Measurements from ENCODE around the gene DEXI.
A peak's percentile ranks its signal among the peaks of the same experiment; 100 is the strongest.
"Not testable (repeated sequence)": the region's sequence is repeated elsewhere in the genome, so short reads cannot be mapped to it uniquely, and the experiment has no call there.

The DEXI gene

DNA sequence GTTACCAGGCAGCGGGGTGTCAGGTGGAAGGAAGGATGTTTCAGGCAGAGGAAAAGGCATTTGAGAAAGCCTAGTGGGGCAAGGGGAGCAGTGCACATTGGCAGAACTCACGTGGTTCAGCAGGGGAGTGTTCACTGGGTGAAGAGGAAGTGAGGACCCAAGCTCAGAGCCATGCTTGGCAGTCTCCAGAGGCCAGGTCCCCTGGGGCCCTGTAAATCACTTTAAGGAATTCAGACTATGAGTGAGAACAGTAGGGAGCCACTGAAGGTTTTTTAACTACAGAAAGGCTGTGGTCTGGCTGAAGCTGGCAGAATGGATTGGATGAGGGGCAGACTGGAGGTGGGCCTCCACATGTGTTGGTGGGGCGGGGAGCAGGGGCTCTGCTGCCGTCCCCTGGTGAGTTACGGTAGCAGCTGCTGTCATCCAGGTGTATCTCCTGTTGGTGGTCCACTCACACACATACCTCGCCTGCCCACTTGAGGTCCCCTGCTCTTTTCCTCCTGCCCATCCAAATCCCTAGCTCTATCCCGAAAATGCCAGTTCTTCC lies 7.2 kb upstream of the DEXI start:
- DNase-seq (ENCODE audit: insufficient read length, low spot score) (no peak), FAIRE-seq (no peak)
- TF ChIP-seq, protein P1, sequence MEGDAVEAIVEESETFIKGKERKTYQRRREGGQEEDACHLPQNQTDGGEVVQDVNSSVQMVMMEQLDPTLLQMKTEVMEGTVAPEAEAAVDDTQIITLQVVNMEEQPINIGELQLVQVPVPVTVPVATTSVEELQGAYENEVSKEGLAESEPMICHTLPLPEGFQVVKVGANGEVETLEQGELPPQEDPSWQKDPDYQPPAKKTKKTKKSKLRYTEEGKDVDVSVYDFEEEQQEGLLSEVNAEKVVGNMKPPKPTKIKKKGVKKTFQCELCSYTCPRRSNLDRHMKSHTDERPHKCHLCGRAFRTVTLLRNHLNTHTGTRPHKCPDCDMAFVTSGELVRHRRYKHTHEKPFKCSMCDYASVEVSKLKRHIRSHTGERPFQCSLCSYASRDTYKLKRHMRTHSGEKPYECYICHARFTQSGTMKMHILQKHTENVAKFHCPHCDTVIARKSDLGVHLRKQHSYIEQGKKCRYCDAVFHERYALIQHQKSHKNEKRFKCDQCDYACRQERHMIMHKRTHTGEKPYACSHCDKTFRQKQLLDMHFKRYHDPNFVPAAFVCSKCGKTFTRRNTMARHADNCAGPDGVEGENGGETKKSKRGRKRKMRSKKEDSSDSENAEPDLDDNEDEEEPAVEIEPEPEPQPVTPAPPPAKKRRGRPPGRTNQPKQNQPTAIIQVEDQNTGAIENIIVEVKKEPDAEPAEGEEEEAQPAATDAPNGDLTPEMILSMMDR (IDR thresholded peaks at IDR 0.05; ENCODE audit: insufficient read depth, missing control alignments) = no peak

DNA sequence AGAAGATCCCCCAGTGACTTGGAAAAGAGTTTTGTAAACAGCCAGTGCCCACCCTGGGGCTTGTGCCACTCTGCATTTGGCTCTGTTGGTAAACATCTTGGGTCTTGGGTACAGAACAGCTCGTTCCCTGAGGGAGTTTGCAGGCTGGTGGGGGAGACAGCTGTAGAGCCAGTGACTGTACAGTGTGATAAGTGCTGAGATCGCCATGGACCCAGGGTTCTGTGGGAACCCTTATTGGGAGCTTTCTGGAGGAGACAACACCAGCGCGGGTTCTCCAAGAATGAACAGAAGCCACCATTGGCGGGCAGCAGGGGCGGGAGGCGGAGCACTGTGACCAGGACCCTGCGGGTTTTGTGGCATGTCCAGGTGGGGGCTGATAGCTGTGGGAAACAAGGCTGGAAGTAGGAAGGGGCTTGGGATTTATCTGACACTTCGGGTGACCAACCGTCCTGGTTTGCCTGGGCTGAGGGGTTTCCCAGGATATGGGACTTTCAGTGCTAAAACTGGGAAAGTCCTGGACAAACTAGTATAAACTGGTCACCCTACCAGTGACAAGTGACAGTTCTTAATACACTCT lies 5.0 kb upstream of the DEXI start:
- TF ChIP-seq, protein P1 (IDR thresholded peaks at IDR 0.05; ENCODE audit: insufficient read depth, missing control alignments) = no peak
- no peak for FAIRE-seq
- no peak for DNase-seq (ENCODE audit: insufficient read length, low spot score)

DNA sequence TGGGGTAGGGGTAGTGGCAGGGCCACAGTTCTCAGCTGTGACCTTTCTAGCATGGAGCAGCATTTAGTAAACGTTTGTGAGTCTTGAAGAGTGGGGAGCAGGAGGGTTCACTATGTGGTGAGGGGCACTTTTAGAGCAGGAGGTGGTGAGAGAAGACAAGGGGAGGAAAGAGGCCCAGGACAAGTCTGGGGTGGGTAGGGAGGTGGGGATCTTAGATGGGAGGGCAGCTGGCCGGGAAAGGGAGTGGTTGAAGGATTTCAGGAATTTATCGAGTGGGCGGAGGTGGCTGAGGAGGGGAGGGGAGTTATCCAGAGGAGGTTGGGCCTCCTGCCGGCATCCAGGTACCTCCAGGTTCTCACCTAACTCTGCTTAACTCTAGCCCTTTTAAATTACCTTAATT lies 4.0 kb upstream of the DEXI start:
- TF ChIP-seq, protein P1 (IDR thresholded peaks at IDR 0.05; ENCODE audit: insufficient read depth, missing control alignments) = no peak
- FAIRE-seq (no peak), DNase-seq (ENCODE audit: insufficient read length, low spot score) (no peak)

DNA sequence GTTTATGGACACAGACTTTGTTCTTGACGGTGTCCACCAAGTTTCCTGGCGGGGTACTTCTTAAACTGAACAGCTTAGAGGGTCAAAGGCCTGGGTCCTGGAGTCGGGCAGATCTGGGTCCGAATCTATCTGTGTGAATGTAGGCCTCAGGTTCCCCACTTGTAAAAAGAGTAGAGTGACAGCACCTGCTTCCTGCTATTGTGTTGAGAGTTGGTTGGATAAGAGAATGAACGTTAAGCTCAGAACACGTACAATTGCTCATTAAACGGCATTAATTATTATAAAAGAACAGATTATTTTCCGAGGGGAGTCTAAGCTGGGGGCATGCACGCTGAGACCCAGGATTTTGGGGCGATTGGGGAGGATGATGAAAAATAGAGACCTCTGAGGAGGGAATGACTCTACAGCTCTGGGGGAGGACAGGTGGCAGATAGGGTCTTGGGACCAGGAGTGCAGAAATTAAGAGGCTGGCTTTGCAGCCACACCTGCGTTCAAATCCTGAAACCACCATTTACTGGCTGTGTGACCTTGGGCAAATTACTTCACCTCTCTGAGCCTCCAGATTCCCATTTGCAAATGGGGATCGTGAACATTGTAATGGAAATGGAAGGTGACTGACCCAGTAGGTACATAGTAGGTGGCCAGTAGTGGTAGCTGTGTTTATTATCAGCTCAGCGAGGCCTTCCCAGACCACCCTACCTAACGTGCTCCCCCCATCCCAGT lies 3.0 kb upstream of the DEXI start:
- FAIRE-seq = no peak
- DNase-seq (ENCODE audit: insufficient read length, low spot score) = no peak
- TF ChIP-seq, protein P1 (IDR thresholded peaks at IDR 0.05; ENCODE audit: insufficient read depth, missing control alignments) = no peak

DNA sequence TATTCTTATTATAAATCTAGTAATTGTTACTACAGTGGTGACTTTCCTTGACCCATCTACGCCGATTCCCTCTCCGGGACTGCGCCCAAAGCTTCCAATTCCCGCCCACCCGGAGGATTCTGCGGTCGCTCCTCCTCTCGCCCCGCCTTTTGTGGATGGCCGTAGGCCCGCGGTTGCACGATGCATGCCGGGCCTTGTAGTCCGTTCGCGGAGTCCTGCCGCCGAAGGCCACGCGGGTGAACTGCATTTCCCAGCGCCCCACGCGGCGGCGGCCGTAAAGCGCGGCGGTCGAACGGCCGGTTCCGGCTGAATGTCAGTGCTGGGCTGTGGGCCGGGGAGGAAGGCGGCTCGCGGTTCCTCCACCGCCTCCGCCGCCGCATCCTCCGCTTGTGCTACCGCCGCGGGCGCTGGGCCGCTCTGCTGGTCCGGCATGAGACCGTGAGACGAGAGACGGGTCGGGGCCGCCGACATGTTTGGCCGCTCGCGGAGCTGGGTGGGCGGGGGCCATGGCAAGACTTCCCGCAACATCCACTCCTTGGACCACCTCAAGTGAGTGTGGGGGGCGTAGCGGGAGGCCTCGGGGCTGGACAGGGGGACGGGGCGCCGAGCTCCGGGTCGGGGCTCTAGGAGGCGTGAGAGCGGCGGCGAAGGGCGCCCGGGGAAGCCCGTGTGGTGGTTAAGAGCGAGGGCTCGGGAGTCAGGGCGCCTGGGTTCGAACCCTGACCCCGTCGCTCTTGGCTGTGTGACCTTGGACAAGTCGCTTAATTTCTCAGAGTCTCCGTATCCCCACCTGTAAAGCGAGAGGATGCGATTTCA lies 2.2 kb upstream of the DEXI start, which contains the start of gene CLEC16A:
CLEC16A (plus strand) TSS at position 316 of the 816 bp plus-strand sequence; CDS start at position 470, 154 bp downstream.
- FAIRE-seq (no peak), DNase-seq (ENCODE audit: insufficient read length, low spot score) (peak; percentile 79)
- TF ChIP-seq, protein P1 (IDR thresholded peaks at IDR 0.05; ENCODE audit: insufficient read depth, missing control alignments) = no peak

DNA sequence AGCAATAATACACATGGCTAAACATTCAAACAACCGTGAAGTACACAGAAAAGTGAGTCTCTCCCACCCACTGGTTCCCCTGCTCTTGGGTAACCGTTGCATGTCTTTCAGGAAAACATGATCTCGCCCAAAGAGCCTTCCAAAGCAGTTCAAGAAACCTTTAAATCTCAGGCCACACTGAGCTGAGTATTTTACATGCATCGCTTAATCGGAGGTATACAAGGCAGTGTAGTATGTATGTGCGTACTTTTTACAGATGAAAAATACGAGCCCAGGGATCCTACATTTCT lies 741 bp upstream of the DEXI start:
- TF ChIP-seq, protein P1 (IDR thresholded peaks at IDR 0.05; ENCODE audit: insufficient read depth, missing control alignments) = no peak
- DNase-seq (ENCODE audit: insufficient read length, low spot score) (no peak), FAIRE-seq (no peak)

DNA sequence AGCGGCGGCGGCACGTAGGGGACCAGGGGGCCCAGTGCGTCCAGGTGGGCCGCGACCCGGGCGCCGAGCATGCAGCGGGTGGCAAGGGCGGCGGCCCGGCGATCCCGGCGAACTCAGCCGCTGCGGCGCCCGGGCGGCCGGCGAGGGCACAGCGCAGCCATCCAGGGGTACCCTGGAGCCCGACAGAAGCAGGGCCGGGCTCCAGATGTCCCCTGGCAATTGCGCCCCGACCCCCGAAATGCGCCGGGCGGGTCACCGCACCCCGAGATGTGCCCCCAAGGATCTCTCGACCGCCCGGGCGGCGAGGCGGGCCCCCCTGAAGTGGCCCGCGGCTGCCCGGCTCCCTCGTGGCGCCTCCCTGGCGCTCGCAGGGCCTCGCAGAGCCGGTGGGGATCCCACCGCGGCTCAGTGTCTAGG lies 325 bp downstream of the DEXI start:
- not testable (repeated sequence) for FAIRE-seq; DNase-seq (ENCODE audit: insufficient read length, low spot score)

Measured in D721Med (cell line).